GM18861 (cell line): ENCODE results near the gene PAPSS1.
"Not testable (repeated sequence)": the region's sequence is repeated elsewhere in the genome, so short reads cannot be mapped to it uniquely, and the experiment has no call there.

Experiments
- ATAC-seq: cut with Tn5 transposase; IDR thresholded peaks from one replicate; pipeline ENCODE4 v1.9.1; 2021; ENCODE audit not compliant: unreplicated experiment

Gene PAPSS1

GRCh38 chr4:107719922-107720722 is at the start of gene PAPSS1:
TSS of gene PAPSS1 (minus strand) at chr4:107720234. CDS start at chr4:107720179, 55 bp downstream.
- ATAC-seq: peak; percentile 86

GRCh38 chr4:107760281-107760947 is 40.4 kb upstream of the PAPSS1 start:
- ATAC-seq: no peak

GRCh38 chr4:107757864-107758476 is 37.9 kb upstream of the PAPSS1 start:
- peak; percentile 51 for ATAC-seq

- no peak for ATAC-seq
These were observed 37.2 kb upstream of the PAPSS1 start for GRCh38 chr4:107757283-107757682.

GRCh38 chr4:107755841-107756356 is 35.9 kb upstream of the PAPSS1 start:
- no peak for ATAC-seq

- ATAC-seq: no peak
These were observed 31.6 kb upstream of the PAPSS1 start for GRCh38 chr4:107751670-107752069.

GRCh38 chr4:107747748-107748486 is 27.9 kb upstream of the PAPSS1 start:
- no peak for ATAC-seq

- ATAC-seq: no peak
These were observed 26.1 kb upstream of the PAPSS1 start for GRCh38 chr4:107746161-107746560.

GRCh38 chr4:107744532-107744931 is 24.5 kb upstream of the PAPSS1 start:
- no peak for ATAC-seq

GRCh38 chr4:107743532-107743931 is 23.5 kb upstream of the PAPSS1 start:
- ATAC-seq: no peak

- no peak for ATAC-seq
These were observed 22.8 kb upstream of the PAPSS1 start for GRCh38 chr4:107742791-107743190.

- no peak for ATAC-seq
These were observed 22.2 kb upstream of the PAPSS1 start for GRCh38 chr4:107742196-107742595.

- no peak for ATAC-seq
These were observed 21.1 kb upstream of the PAPSS1 start for GRCh38 chr4:107740950-107741701.

- no peak for ATAC-seq
These were observed 20.3 kb upstream of the PAPSS1 start for GRCh38 chr4:107740381-107740780.

GRCh38 chr4:107737450-107737849 is 17.4 kb upstream of the PAPSS1 start:
- no peak for ATAC-seq

GRCh38 chr4:107736924-107737448 is 17.0 kb upstream of the PAPSS1 start:
- ATAC-seq: peak; percentile 62

GRCh38 chr4:107736037-107736436 is 16.0 kb upstream of the PAPSS1 start:
- peak; percentile 49 for ATAC-seq

GRCh38 chr4:107734120-107734519 is 14.1 kb upstream of the PAPSS1 start:
- ATAC-seq: no peak

GRCh38 chr4:107733431-107733925 is 13.4 kb upstream of the PAPSS1 start:
- ATAC-seq: no peak

- not testable (repeated sequence) for ATAC-seq
These were observed 9.0 kb upstream of the PAPSS1 start for GRCh38 chr4:107729050-107729449.
